GM12865 (cell line): Measurements from ENCODE around the gene MRPL42.

Source experiments
- DNase-seq: peaks from one replicate; pipeline ENCODE4 v3.0.0; 2010; ENCODE audit warnings: low read depth
- H3K4me3 ChIP-seq: 2 replicates; pipeline ENCODE4 v1.5.1; 2011; ENCODE audit warnings: mild to moderate bottlenecking, low read depth, low read length, control low read depth
- TF ChIP-seq, protein P1 (sequence below): IDR thresholded peaks from 2 replicates; pipeline ENCODE4 v1.5.1; 2011; ENCODE audit warnings: low read length, control low read depth, low read depth, inconsistent platforms; ENCODE audit not compliant: insufficient read depth; ENCODE audit errors: missing control alignments

Gene MRPL42

DNA sequence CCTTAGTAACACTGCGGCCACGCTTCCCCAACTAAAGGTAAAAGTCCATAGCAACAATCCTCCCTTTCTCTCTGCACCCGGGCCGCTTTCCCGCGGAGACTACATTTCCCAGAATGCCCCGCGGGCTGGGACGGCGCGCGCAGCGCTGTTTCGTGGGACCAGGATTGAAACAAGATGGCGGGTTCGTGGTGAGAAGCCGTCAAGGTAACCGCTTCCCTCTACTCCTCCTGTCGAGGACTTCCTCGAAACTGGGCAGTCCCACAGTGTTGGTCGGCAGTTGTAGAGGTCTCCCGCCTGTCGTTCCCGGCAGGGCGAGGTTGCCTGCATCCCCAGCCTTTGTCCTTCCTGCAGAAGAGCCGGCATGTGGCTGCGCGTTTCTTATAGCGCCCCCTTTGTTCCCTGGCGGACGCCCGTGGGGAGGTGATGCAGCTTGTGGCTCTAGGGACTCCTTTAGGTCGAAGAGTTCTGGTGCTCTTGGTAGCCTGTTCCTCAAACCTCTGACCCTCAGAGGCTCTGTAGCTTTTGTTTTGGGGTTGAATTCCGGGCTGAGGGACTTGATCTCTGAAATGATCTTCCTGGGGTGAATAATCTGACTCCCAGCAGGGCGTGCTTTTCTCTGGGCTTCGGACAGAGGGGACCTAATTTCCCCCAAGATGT lies at the start of gene MRPL42:
TSS of gene MRPL42 (plus strand) at position 164 of the 657 bp plus-strand sequence. CDS start 1,772 bp downstream, outside the sequence.
- DNase-seq = peak; percentile 93
- TF ChIP-seq, protein P1, sequence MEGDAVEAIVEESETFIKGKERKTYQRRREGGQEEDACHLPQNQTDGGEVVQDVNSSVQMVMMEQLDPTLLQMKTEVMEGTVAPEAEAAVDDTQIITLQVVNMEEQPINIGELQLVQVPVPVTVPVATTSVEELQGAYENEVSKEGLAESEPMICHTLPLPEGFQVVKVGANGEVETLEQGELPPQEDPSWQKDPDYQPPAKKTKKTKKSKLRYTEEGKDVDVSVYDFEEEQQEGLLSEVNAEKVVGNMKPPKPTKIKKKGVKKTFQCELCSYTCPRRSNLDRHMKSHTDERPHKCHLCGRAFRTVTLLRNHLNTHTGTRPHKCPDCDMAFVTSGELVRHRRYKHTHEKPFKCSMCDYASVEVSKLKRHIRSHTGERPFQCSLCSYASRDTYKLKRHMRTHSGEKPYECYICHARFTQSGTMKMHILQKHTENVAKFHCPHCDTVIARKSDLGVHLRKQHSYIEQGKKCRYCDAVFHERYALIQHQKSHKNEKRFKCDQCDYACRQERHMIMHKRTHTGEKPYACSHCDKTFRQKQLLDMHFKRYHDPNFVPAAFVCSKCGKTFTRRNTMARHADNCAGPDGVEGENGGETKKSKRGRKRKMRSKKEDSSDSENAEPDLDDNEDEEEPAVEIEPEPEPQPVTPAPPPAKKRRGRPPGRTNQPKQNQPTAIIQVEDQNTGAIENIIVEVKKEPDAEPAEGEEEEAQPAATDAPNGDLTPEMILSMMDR = peak; percentile 78
- H3K4me3 ChIP-seq = peak within 1 kb of the TSS; percentile 75

DNA sequence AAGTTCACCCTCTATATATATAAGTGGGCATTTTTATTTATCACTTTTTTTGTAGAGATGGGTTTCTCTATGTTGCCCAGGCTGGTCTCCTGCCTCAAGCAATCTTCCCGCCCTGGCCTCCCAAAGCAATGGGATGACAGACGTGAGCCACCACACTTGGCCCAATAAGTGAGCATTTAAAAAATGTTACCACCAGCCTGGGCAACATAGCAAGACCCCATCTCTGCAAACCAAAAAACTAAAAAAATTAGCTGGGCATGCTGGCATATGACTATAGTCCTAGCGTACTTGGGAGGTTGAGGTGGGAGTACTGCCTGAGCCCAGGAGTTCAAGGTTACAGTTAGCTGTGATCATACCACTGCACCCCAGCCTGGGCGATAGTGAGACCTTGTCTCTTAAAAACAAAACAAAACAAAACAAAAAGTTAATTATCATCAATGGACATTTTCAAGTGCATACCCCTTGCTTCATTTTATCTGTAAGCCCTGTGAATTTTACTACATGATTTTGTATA lies 49.3 kb upstream of the MRPL42 start:
- no peak overlapping the region for H3K4me3 ChIP-seq
- no peak for DNase-seq
- TF ChIP-seq, protein P1 = no peak

DNA sequence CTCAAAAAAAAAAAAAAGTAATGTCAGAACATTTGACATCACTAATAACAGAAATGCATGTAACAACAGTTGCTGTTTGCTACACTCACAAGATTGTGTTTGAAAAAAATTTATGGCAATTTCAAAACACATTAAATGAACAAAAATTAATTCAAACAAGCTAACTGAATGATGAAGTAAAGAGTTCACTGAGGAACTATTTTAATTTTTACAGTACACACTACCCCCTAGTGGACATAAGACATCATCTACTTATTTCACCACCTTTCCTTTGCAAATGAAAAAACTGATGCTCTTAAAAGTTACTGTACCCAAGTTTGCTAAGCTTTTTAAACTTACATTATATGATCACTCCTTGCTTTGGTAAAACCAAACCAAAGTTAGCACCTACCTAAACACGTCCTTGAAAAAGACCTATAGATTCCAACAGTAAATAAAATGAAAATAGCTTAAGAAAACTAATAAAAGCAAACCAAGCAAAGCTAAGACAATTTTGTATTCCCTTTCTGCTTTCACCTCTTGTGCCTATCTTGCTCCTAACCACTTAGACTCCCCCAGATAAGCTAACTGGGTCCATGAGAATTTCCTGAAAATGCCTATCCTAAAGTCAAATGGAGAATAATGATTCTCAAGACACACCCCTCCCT lies 47.8 kb upstream of the MRPL42 start:
- peak; percentile 63 for DNase-seq
- TF ChIP-seq, protein P1 = peak; percentile 49
- no peak overlapping the region for H3K4me3 ChIP-seq

DNA sequence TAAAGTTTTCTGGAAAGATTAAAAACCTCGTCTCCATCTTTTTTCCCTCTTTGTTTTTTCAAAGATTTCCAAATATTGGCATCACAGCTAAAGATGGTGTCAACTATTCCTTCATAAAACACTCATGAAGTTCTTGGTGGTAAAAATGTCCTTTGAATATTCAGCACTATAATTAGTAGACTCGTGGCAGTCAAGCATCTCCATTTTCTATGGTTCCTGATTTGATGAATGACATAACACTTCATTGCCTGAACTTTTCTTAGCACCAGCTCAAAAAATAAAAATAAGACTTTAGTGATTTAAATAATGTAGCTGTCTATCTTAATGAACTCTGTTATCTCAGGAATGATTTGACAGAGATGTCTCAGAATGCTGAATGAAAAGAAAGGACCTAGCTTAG lies 45.3 kb upstream of the MRPL42 start:
- TF ChIP-seq, protein P1 = no peak
- H3K4me3 ChIP-seq = no peak overlapping the region; the same call in 1 of the 2 replicates
- DNase-seq = no peak

DNA sequence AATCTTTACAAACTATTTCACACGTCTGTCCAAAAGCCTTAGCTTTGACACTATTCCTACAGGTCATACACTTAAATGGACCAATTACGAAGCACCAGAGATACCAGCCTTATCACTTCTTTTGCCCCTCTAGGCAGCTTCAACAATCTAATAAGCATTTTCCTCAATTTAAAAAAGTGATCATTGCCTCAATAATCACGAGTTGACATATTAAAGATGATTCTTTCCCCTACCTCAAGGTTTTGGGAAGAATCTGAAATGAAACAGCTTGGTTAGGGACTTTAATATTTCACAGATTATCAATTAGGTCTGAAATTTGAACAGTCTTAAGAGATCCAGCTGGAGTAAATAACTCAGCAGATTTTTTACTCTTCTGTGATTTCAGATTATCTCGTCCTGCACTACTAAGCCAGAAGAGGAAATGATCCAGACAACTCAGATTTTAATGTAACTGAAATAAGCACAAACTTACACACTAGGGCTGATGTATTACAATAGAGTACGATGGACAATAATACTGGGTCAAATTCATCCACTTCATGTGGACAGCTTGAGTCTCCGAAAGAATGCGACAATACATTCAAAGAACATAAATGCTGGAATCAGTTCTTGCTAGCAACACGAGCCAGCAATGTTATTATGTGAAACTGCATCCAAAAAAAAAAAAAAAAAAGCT lies 41.4 kb upstream of the MRPL42 start:
- no peak for DNase-seq
- H3K4me3 ChIP-seq = peak overlapping the region; percentile 32
- TF ChIP-seq, protein P1 = no peak

DNA sequence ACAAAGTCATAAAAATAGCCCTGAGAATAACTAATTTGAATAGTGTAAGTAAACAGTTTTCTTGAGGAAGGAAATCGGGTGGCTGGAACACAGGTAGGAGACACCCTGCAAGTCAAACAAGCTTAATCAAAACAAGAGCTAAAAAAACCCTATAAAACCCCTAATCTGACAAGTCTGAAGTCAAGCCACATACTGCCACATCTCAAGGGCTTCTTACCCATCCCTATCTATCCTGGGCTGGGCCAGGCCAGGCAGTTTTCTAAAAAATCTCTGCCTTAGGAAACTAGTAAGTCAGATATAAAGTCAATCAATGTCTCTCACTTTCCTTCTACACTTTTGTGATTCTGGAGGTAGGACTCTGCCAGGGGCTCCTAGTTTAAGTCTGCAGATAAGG lies 40.9 kb upstream of the MRPL42 start:
- TF ChIP-seq, protein P1 = no peak

More for the DNA sequence above, 40.9 kb upstream of the MRPL42 start:
- H3K4me3 ChIP-seq = peak overlapping the region; percentile 32
- peak; percentile 56 for DNase-seq
